Activated T-cell treated with anti-CD3 and anti-CD28 coated beads, Interleukin-2, amount 50 U/mL, for 1 hour (primary cell): ENCODE measurements around the gene EIF2D.

Experiments used
- DNase-seq: peaks from one replicate; pipeline ENCODE4 v3.0.0-alpha.2; 2020

The EIF2D gene

DNA sequence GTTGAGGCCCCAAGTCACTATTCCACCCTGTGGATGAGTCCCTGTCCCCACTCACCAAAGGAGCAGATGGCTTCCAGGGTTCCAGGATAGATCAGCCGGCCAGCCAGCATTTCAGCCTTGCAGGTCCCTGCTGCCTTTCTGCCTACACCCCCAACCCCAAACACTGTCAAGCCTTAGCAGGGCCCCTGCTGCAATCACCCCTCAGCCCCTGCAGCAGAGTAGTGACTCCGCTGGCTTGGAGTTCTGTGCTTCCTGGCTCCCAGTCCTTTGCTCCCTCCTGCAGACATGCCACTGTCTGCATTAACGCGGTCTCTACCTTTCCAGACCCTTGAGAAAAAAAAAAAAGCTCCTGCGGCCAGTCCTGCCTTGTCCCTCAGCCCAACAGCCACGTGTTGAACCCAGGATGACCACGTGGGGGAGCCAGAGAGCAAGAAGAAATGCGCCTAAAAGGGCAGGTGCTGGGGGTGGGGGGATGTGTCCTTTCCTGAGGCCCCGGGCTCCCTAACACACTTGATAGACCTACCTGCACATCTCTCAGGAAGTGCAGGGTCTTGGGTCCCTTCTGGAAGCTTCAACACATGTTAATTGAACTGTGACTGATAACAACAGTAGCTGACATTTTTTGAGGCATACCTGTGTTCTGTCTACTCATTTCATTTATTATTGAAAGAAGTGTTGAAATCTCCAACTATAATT lies 67.6 kb downstream of the EIF2D start:
- DNase-seq: peak; percentile 87
